Panc1 (cell line): Measurements from ENCODE around the gene GSG1L. TPM values are rescaled to one million over a fixed set of nuclear protein-coding genes. Genes with fewer than 3 reads are reported as not detected.
"Not testable (repeated sequence)": the region's sequence is repeated elsewhere in the genome, so short reads cannot be mapped to it uniquely, and the experiment has no call there.

Experiments
- ATAC-seq: fragments of 200-7000 bp; cut with Tn5 transposase; 2 replicates; pipeline ENCODE4 v1.9.1; 2020; ENCODE audit warnings: mild to moderate bottlenecking, moderate library complexity
- BruUV-seq: library from RNA; stranded (reverse); fragments of 400-500 nt; replicated peaks from 2 replicates; lab custom pipeline; 2021; lab: Mats Ljungman, UMichigan
- CTCF ChIA-PET: fragments of 300-600 bp; sonication (Branson Sonifier 250); formaldehyde crosslinking; loops from one replicate; lab custom pipeline; 2022; ENCODE audit warnings: antibody characterized with exemption; lab: Charles Lee
- POLR2A ChIA-PET: fragments of 300-600 bp; sonication (Branson Sonifier 250); formaldehyde crosslinking; loops from one replicate; lab custom pipeline; 2022; ENCODE audit warnings: antibody characterized with exemption; lab: Charles Lee
- DNase-seq: peaks from one replicate; pipeline ENCODE4 v3.0.0-alpha.2; 2010; ENCODE audit warnings: low read depth, low spot score
- H3K27ac ChIP-seq: 2 replicates; pipeline ENCODE4 v1.5.1; 2011; ENCODE audit warnings: mild to moderate bottlenecking, low read length, inconsistent platforms
- H3K27me3 ChIP-seq: fragments of 200-500 bp; sonication (Bioruptor generic); 2 replicates; pipeline ENCODE4 v1.6.0; 2014; ENCODE audit warnings: low read length, inconsistent platforms; ENCODE audit not compliant: control insufficient read depth, insufficient read depth
- H3K36me3 ChIP-seq: fragments of 200-500 bp; sonication (Bioruptor generic); 2 replicates; pipeline ENCODE4 v1.5.1; 2014; ENCODE audit warnings: inconsistent platforms, mild to moderate bottlenecking, low read length, moderate library complexity; ENCODE audit not compliant: control insufficient read depth, insufficient read depth
- H3K4me1 ChIP-seq: 2 replicates; pipeline ENCODE4 v1.5.1; 2011; ENCODE audit warnings: inconsistent platforms, mild to moderate bottlenecking, low read length, moderate library complexity; ENCODE audit not compliant: control insufficient read depth, insufficient read depth
- H3K4me3 ChIP-seq, 2 experiments: 2 replicates each; pipeline ENCODE4 v1.5.1; 2011 to 2012; ENCODE audit warnings: low read depth in 2 of 2, low read length in 2 of 2, mild to moderate bottlenecking in 2 of 2, inconsistent platforms in 1 of 2, moderate library complexity in 1 of 2
- H3K9me3 ChIP-seq: fragments of 200-500 bp; sonication (Bioruptor generic); 2 replicates; pipeline ENCODE4 v1.5.1; 2014; ENCODE audit warnings: low read depth, mild to moderate bottlenecking, inconsistent platforms, low read length, moderate library complexity; ENCODE audit not compliant: control insufficient read depth, insufficient read depth
- CTCF ChIP-seq: fragments of 450-650 bp; IDR thresholded peaks from 2 replicates; pipeline ENCODE4 v1.5.1; 2017; ENCODE audit warnings: mild to moderate bottlenecking
- POLR2AphosphoS5 ChIP-seq: IDR thresholded peaks from 2 replicates; pipeline ENCODE4 v1.6.1; 2012; ENCODE audit warnings: mild to moderate bottlenecking, low read depth, low read length, moderate library complexity
- REST ChIP-seq, 2 experiments: IDR thresholded peaks; 2 replicates each; pipeline ENCODE4 v1.6.1; 2011 to 2012; ENCODE audit warnings: low read depth in 2 of 2, control low read depth in 1 of 2, low read length in 1 of 2, mild to moderate bottlenecking in 1 of 2, moderate library complexity in 1 of 2; ENCODE audit not compliant: insufficient read depth in 1 of 2
- SIN3A ChIP-seq: IDR thresholded peaks from 2 replicates; pipeline ENCODE4 v1.6.1; 2012; ENCODE audit warnings: low read depth, mild to moderate bottlenecking, low read length, moderate library complexity, borderline replicate concordance; ENCODE audit not compliant: insufficient read depth
- TCF7L2 ChIP-seq: IDR thresholded peaks from 2 replicates; pipeline ENCODE4 v1.6.1; 2011; ENCODE audit warnings: mild to moderate bottlenecking, low read depth, low read length, inconsistent platforms
- in situ Hi-C: cut with HindIII; loops from 2 replicates; pipeline ENCODE4 v1.10.0; 2016; ENCODE audit warnings: low sequenced_read_pairs, low pct_unique_long_range_greater_than_20kb
- intact Hi-C: fragments of 100-400 bp; cut with micrococcal nuclease; formaldehyde crosslinking; loops from one replicate; pipeline ENCODE4 v1.10.0; 2022; ENCODE audit not compliant: unreplicated experiment
- total RNA-seq: library from RNA; stranded (reverse); gene quantifications from one replicate; pipeline ENCODE4 v1.2.1, GENCODE V29; 2021; ENCODE audit not compliant: unreplicated experiment

The GSG1L gene
- total RNA-seq, 1 experiment from 2014 or later, result 0.08 TPM

- H3K27me3 ChIP-seq, result peaks cover 2% of the 10 kb centered on the region; the same call in 1 of the 2 replicates
Observed at GRCh38 chr16:27943766-27944165, 119.7 kb downstream of the GSG1L start.

GRCh38 chr16:27942071-27942470 is 121.4 kb downstream of the GSG1L start:
- in situ Hi-C loops, H3K27ac ChIP-seq, BruUV-seq, H3K4me3 ChIP-seq, DNase-seq, CTCF ChIA-PET, H3K4me1 ChIP-seq, ATAC-seq, H3K27me3 ChIP-seq, intact Hi-C loops, H3K9me3 ChIP-seq, H3K36me3 ChIP-seq: not testable (repeated sequence)
- POLR2A ChIA-PET, result interaction anchor here (0.7 kb wide), 1 partner anchor 203 kb away, joined by 7 read pairs; no protein-coding TSS in a partner anchor

More at GRCh38 chr16:27943766-27944165, 119.7 kb downstream of the GSG1L start:
- intact Hi-C loops, result no loop called here
- Histone ChIP-seq H3K36me3 (no peaks in the 10 kb centered on the region), H3K4me1 (no peaks in the 10 kb centered on the region), H3K27ac (no peak overlapping the region), H3K9me3 (no peaks in the 10 kb centered on the region), H3K4me3 (no peak overlapping the region)
- CTCF ChIA-PET, result no interaction called here
- BruUV-seq, result no TSS peak
- no peak for DNase-seq
- in situ Hi-C loops, result no loop called here
- POLR2A ChIA-PET, result interaction anchor here (0.6 kb wide), 1 partner anchor 9 kb away, joined by 3 read pairs; no protein-coding TSS in a partner anchor
- ATAC-seq, result no peak
- TF ChIP-seq SIN3A, result no peak

- Histone ChIP-seq H3K4me3 (no peak overlapping the region), H3K27ac (no peak overlapping the region), H3K27me3 (peaks cover 12% of the 10 kb centered on the region), H3K4me1 (no peaks in the 10 kb centered on the region), H3K9me3 (no peaks in the 10 kb centered on the region), H3K36me3 (no peaks in the 10 kb centered on the region)
- intact Hi-C loops, result no loop called here
- BruUV-seq, result no TSS peak
- TF ChIP-seq REST (IDR thresholded peaks at IDR 0.05; ENCODE audit: insufficient read depth in 1 of 2, low read depth in 2 of 2, low read length in 1 of 2) (no peak), SIN3A (no peak), CTCF (no peak), POLR2AphosphoS5 (no peak), TCF7L2 (no peak)
- DNase-seq (no peak), ATAC-seq (no peak)
- ChIA-PET CTCF (no interaction called here), POLR2A (no interaction called here)
- in situ Hi-C loops, result no loop called here
Observed at GRCh38 chr16:27935076-27935475, 128.4 kb downstream of the GSG1L start.
